ENCODE measurements around the gene SEMG1.

The SEMG1 gene

DNA sequence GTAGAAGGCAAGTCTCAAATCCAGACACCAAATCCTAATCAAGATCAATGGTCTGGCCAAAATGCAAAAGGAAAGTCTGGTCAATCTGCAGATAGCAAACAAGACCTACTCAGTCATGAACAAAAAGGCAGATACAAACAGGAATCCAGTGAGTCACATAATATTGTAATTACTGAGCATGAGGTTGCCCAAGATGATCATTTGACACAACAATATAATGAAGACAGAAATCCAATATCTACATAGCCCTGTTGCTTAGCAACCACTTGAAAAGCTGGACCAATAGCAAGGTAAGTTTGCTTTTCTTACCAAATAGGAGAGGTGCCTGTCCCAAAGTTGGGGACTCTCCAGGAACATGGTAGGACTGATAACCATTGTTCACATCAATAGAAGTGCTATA lies 16.3 kb downstream of the SEMG1 start:
- no peak for DNase-seq (ENCODE audit: low spot score)

DNA sequence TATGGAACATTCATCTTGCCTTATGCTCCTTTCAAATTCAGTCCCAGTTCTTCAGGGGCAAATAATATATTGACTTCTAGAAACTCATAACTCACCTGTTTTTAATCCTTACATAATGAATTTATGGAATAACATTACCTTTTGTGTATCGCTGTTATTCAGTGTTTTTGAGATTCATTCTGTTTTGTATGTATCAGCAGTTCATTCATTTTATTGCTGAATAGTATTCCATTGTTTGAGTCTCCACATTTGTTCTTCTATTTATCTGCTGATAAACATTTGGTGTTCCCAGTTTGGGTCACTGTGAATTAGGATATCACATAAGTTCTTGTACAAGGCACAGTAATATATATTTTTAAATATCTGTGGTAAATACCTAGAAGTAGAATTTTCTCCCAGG lies 19.5 kb downstream of the SEMG1 start:
- DNase-seq (ENCODE audit: low spot score), result no peak

DNA sequence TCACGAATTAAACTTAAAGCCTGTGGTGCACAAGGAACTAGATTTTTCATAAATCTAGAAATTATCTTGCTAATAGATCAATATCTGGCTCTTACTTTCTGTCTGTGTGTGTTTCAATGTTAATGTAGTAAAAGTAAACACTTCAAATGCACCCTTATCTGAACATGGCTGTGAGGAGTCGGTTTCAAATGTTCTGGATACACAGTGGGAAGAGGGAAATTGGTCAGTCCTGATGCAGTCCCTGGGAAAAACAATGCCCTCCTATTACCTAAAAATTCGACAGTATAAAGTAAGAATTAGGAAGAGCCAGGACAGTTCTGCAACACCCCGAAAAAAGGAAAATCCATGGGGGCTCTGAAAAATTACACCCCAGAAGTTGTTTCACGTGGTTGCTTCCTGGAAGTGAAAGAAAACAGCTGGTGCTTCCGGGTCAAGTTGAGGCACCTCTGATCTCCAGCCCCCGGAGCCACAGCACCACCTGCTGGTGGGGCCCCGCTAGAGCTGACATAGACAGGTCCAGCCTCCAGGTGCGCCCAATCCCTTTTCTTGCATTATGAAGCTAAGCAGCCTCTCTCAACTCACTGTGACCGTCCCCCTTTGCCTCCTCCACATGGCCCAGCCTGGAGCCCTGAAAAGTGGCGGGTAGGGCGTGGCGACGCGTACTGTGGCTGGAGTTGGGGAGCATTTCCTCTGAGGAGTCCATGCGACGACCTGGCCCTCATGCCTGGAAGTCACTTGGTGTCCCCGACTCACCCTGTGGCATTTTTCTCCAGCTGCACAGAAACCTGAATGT lies 22.6 kb downstream of the SEMG1 start:
- DNase-seq (ENCODE audit: low spot score), result peak; percentile 37

DNA sequence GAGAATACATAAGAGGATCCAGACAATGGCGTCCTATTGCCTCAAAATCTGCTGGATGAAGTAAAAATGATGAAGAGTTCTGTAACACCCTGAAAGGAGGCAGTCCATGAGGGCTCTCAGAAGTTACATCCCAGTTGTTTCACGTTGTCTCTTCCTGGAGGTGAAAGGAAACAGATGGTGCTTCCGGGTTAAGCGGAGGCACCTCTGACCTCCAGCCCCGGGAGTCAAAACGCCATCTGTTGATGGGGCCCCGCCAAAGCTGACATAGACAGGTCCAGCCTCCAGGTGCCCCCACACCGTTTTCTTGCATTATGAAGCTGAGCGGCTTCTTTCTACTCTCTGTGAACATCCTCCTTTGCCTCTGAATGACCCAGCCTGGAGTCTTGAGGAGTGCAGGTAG lies 23.8 kb downstream of the SEMG1 start:
- DNase-seq (ENCODE audit: low spot score), result no peak

DNA sequence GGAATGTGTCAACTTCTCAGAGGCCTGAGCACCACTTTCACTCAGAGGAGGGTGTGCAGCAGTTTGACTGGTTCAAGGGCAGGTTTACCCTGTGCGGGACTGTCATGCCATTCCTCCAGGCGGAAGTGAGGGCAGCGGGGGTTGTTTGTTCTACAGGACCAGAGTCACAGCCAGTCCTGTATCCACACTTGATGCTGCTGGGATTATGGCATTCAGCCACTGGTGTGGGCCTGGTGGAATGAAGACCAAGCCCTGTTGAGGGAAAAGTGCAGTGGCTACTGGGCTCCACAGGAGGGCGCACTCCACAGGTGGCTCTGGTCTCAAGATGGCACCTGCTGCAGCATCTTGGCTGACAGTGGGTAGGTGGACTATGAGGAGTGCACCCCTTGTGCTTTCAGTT lies 29.2 kb downstream of the SEMG1 start:
- no peak for DNase-seq (ENCODE audit: low spot score)

DNA sequence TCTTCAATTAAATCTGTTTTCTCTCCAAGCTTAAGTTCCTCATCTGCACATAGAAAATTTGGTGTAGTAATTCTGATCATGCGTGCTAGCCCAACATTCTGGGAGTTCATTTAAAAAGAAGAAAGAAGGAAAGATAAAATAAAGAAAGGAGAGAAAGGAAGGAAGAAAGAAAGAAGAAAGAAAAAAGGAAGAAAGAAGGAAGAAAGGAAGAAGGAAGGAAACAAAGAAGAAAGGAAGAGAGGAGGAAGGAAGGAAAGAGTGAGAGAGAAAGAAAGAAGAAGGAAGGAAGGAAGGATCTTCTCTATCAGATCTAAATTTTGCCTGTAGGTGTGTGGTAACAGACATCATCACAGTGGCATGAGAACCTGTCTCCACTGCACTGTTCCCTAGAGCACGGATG lies 31.3 kb downstream of the SEMG1 start:
- DNase-seq (ENCODE audit: low spot score), result no peak

DNA sequence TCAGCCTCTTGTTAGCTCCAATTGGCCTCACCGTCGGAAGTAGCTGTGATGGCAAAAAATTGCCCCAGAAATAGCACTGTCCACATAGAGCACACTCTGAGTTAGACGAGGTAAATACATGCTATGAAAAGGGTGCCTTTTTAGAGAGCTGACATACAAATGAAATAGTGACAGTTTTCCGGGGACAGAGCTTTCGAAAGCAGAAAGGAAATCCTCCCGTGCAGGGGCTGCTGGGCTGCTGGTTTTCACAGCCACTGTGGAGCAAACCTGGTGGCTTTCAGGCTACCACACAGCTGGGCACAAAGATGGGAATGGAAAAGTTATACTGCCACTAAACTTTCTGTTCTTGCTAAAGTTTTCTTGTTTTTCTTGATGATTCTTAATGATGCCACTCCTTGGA lies 39.3 kb downstream of the SEMG1 start:
- DNase-seq (ENCODE audit: low spot score), result no peak

DNA sequence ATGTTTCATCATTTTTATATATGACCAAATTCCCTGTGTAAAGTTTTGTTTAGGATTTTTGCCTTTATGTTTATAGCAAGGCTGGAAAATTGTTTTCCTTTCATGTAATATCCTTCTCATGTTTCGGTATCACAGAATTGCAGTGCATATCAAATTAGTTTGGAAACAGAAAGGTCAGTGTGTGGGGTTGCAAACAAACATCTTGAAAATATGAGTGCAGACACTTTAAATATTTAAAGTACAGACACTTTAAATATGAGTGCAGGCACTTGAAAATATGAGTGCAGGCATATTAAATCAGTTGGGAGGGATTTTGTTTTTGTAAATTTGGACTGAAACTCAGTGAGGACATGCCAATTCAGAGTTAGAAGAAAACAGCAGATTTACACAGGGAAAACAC lies 41.0 kb downstream of the SEMG1 start:
- DNase-seq (ENCODE audit: low spot score), result no peak

DNA sequence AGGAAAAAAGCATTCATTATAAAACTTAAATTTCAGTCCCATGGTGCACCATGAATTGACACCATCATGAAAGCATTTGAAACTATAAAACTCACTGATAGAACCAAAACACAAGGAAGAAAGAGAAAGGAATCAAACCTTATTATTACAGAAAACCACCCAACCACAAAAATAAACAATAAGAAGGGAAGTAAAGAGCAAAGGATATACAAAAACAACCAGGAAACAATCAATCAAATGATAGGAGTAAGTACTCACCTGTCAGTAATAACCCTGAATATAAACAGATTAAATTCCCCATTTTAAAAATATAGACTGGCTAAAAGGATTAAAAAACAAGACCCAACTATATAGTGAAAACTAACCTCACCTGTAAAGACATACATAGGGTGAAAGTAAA lies 41.8 kb downstream of the SEMG1 start:
- DNase-seq (ENCODE audit: low spot score), result no peak

DNA sequence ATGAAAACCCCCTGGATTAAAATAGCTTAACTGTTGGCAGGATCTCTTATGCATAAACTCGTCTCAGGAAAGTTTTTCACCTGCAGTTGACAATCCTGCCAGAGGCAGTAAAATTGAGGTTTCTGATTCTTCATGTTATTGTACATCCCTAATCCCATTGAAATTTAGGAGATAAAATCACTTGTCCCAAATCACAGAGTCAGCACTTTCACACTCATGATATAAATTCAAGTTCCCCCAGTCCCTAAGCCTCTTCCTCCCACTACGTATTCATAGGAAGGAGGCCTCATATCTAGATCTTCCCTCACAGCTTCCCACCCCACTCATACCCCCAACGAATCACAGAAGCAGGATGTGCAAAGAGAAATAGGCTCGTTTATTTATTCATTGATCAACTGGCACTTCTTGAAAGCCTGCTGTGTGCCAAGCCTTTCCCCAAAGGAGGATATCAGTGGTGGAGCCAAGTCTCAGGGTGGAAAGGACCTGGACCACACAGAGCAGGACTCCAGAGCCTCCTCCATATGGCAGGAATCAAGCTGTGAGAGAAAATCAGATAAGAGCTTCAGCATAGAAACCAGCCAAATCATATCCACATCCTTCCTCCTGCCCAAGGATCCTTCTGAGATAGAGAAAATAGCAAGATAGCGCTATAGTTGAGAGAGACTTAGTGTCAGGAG lies 45.2 kb downstream of the SEMG1 start:
- no peak for DNase-seq (ENCODE audit: low spot score)

DNA sequence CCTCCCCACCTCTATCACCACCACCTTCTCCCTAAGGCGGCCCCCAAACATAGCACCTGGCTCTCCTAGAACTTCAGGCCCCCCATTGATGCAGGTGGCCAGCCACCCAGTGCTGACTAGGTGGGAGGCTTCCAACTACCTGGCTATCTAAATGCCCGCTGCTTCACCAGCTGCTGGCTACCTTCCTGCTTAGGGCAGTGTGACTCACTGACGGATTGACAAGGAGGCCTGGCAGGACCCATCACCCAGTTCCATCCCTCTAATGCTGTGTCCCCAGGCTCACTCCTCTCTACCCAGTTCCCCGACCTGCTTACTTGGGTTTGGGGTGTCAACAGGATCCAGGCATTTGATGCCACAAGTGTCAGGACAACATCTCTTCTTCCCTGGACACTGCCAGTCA lies 46.4 kb downstream of the SEMG1 start:
- peak; percentile 4 for DNase-seq (ENCODE audit: low spot score)

DNA sequence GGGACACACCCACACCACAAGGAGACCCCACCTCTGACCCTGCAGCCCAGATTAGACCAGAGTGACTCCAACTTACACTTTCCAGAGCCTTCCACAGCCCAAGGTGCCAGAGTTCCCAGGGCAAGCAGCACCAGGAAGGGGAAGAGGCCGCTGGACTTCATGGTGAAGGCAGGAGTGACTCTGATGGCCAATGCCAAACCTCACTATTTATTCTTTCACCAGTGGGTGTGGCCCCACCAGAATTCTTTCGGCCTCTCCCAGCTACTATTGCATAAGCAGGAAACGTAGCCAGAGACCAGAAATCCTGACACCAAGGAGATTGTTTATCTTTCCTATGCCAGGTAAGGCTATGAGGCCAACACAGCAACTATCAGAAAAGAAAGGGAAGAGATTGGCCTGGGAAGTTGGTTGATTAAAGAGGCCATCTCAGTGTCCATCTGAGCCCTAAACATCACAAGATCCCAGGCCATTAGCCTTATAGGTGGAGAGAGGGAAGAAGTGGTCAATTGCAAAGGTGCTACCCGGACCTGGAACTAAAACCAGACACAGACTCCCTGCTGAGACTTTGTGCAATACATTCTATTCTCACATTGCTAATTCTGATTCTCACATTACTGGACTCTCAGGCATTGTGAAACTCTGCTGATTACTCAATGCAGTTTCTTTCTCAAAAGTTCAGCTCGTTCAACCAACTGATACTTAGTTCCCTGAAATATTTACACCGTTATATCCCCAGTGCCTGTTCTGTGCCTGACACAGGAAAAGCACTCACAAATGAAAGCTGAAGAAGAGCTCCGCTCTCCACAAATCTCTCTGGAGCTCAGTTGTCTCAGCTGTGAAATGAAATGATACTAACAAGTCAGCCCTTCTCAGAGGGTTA lies 47.8 kb downstream of the SEMG1 start, which contains the start of gene SLPI:
SLPI (minus strand) TSS at position 182 of the 880 bp plus-strand sequence; CDS start at position 161, 21 bp downstream.
- DNase-seq (ENCODE audit: low spot score), result peak; percentile 92

DNA sequence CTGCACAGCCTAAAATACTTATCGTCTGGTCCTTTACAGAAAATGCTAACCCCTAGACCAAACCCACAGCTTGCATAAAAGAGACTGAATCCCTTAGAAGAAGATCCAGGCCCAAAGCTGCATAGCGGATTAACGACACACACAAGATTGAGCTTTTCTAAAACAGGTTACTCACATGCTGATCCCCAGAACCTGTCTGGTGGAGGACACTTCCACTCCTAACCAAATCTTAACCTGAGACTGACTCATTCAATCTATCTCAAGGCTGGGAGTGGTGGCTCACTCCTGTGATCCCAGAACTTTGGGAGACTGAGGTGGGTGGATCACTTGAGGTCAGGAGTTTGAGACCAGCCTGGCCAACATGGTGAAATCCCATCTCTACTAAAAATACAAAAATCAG lies 50.3 kb downstream of the SEMG1 start:
- no peak for DNase-seq (ENCODE audit: low spot score)

DNA sequence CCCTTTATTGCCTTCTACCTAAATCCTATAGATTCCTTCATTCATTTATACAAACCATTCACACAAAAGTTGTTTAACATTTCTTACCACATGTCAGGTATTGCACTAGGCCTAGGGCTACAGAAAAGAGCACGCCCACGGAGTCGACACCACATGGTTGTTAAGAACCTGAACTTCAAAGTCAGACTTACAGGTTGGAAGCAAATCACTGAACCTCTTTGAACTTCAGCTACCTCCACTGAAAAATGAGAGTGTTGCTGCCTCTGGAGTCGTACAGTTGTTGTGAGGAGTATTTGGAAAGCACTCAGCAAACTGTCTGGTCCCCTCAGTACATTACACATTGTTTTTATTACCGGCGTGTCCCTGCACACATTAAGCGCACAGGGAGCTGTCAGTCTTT lies 50.9 kb downstream of the SEMG1 start:
- DNase-seq (ENCODE audit: low spot score), result no peak

DNA sequence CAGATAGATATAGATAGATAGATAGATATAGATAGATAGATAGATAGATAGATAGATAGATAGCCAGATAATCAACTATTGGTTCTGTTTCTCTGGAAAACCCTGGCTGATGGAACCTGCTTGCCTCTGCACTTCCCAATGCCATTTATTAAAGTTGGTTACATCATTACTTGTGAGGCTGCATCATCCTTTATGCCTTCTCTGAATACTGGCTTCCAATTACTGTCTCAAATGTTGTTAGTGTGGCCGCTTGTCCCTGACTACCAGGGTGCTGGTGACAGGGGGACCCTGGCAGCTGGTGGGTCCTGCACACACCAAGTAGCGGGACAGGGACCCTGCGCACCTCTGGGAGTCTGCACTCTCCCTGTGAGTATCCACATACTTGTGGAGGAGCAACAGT lies 51.4 kb downstream of the SEMG1 start:
- no peak for DNase-seq (ENCODE audit: low spot score)

DNA sequence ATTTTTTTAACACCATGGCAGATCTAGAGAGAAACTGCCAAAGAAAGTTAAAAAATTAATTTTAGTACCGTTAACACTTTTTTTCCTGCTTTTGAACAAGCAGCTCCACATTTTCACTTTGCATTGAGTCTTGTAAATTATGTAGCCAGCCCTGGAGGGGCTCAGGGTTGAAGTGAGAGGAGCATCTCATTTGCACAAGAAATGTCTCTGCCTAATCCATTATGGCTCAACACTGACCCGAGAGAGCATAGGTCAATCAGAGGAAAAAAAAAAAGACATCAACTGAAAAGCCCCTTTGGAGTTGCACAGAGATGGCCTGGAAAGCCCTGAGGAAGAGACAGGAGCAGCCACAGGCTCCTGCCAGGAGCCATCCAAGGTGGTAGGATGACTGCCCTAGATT lies 51.8 kb downstream of the SEMG1 start:
- no peak for DNase-seq (ENCODE audit: low spot score)
